ENCODE measurements around the gene LRP1B.

GRCh38 chr2:140882671-140883620, 1247.9 kb downstream of the LRP1B start:
- TF ChIP-seq POLR2A (IDR thresholded peaks at IDR 0.05; ENCODE audit: control extremely low read depth in 1 of 2, low read depth in 2 of 2, low read length in 2 of 2) (no peak), EZH2 (IDR thresholded peaks at IDR 0.05; ENCODE audit: low read depth, low read length, severe bottlenecking) (no peak), SIX5 (IDR thresholded peaks at IDR 0.05; ENCODE audit: low read depth, low read length) (no peak)

Data from H1 (cell line).